ENCODE data around the gene EXOSC2. TPM values are rescaled to one million over a fixed set of nuclear protein-coding genes. Genes with fewer than 3 reads are reported as not detected.

Gene EXOSC2
- polyA plus RNA-seq, 1 donor (not counting 4 experiments of a cell fraction or from before 2014, with no cell fraction given): 37.5 TPM

DNA sequence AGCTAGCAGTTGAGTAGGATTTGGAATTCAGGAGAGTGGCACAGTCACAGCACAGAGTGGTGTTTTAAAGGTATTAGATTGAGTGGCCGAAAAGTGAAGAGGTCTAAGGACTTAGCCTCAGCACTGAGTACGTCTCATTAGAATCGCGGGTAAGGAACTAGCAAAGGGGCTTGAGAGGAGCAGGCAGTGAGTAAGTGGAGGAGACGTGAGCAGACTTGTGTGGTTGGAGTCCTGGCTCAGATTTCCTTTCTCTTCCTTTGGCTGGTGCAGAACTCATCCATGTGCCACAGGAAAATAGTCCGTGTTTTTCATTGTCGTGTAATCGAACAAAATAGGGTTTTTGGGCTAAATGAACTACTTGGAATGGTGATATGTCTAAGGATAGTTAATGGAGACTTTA is 3.4 kb downstream of the EXOSC2 start:
- no peaks in the 10 kb centered on the region for H3K9me3 ChIP-seq (ENCODE audit: control insufficient read depth, low read depth, low read length)
- peaks cover 19% of the 10 kb centered on the region for H3K4me1 ChIP-seq (ENCODE audit: control insufficient read depth, extremely low read depth, insufficient read depth, low read length)
- H3K9me1 ChIP-seq (ENCODE audit: control insufficient read depth, extremely low read depth, insufficient read depth, low read length): peaks cover 3% of the 10 kb centered on the region
- no peak overlapping the region for H3K9ac ChIP-seq (ENCODE audit: control insufficient read depth, extremely low read depth, insufficient read depth, low read length)
- TF ChIP-seq CTCF (optimal IDR thresholded peaks at IDR 0.05 in 1 of 3, IDR thresholded peaks at IDR 0.05 in 1 of 3, conservative IDR thresholded peaks at IDR 0.05 in 1 of 3; ENCODE audit: extremely low read depth in 1 of 3, insufficient read depth in 2 of 3, low read length in 3 of 3): no peak
- no peak for DNase-seq (ENCODE audit: low read depth, low spot score)
- H2AFZ ChIP-seq (ENCODE audit: control insufficient read depth, low read length): no peak overlapping the region
- FAIRE-seq: no peak
- H3K4me2 ChIP-seq (ENCODE audit: control insufficient read depth, extremely low read depth, insufficient read depth, low read depth, low read length): no peak overlapping the region
- H3K79me2 ChIP-seq (ENCODE audit: control insufficient read depth, insufficient read depth, low read length): peaks cover 47% of the 10 kb centered on the region
- H4K20me1 ChIP-seq (ENCODE audit: control insufficient read depth, extremely low read depth, insufficient read depth, low read length): peaks cover 20% of the 10 kb centered on the region
- H3K4me3 ChIP-seq (ENCODE audit: control insufficient read depth in 2 of 3, extremely low read depth in 1 of 3, insufficient read depth in 2 of 3, low read depth in 1 of 3, low read length in 3 of 3): no peak overlapping the region
- peaks cover 18 to 36% of the 10 kb centered on the region in 2 experiments for H3K36me3 ChIP-seq (ENCODE audit: control insufficient read depth in 2 of 2, extremely low read depth in 1 of 2, insufficient read depth in 2 of 2, low read length in 2 of 2)
- no peak overlapping the region for H3K27ac ChIP-seq (ENCODE audit: control insufficient read depth, insufficient read depth, low read length)
- no peaks in the 10 kb centered on the region for H3K27me3 ChIP-seq (ENCODE audit: control insufficient read depth, extremely low read depth, insufficient read depth, low read length)
- dilution Hi-C loops (cut with MboI; ENCODE audit: extremely low pct_ligation_motif_present, low sequenced_read_pairs): no loop called here

GRCh38 chr9:130698514-130698913 is 4.9 kb downstream of the EXOSC2 start:
- FAIRE-seq (no peak), DNase-seq (ENCODE audit: low read depth, low spot score) (no peak)
- no peak overlapping the region for H3K9ac ChIP-seq (ENCODE audit: control insufficient read depth, extremely low read depth, insufficient read depth, low read length)
- H3K9me3 ChIP-seq (ENCODE audit: control insufficient read depth, low read depth, low read length): no peaks in the 10 kb centered on the region
- H3K27me3 ChIP-seq (ENCODE audit: control insufficient read depth, extremely low read depth, insufficient read depth, low read length): no peaks in the 10 kb centered on the region
- H3K4me1 ChIP-seq (ENCODE audit: control insufficient read depth, extremely low read depth, insufficient read depth, low read length): peaks cover 15% of the 10 kb centered on the region
- no peak for TF ChIP-seq CTCF (optimal IDR thresholded peaks at IDR 0.05 in 1 of 3, IDR thresholded peaks at IDR 0.05 in 1 of 3, conservative IDR thresholded peaks at IDR 0.05 in 1 of 3; ENCODE audit: extremely low read depth in 1 of 3, insufficient read depth in 2 of 3, low read length in 3 of 3)
- no peak for TF ChIP-seq EZH2 (IDR thresholded peaks at IDR 0.05; ENCODE audit: low read length)
- H3K79me2 ChIP-seq (ENCODE audit: control insufficient read depth, insufficient read depth, low read length): peaks cover 47% of the 10 kb centered on the region
- peaks cover 3% of the 10 kb centered on the region for H3K9me1 ChIP-seq (ENCODE audit: control insufficient read depth, extremely low read depth, insufficient read depth, low read length)
- peaks cover 20% of the 10 kb centered on the region for H4K20me1 ChIP-seq (ENCODE audit: control insufficient read depth, extremely low read depth, insufficient read depth, low read length)
- H3K4me3 ChIP-seq (ENCODE audit: control insufficient read depth in 2 of 3, extremely low read depth in 1 of 3, insufficient read depth in 2 of 3, low read depth in 1 of 3, low read length in 3 of 3): no peak overlapping the region
- H2AFZ ChIP-seq (ENCODE audit: control insufficient read depth, low read length): no peak overlapping the region
- no peak overlapping the region for H3K27ac ChIP-seq (ENCODE audit: control insufficient read depth, insufficient read depth, low read length)
- dilution Hi-C loops (cut with MboI; ENCODE audit: extremely low pct_ligation_motif_present, low sequenced_read_pairs): no loop called here
- peaks cover 23 to 47% of the 10 kb centered on the region in 2 experiments for H3K36me3 ChIP-seq (ENCODE audit: control insufficient read depth in 2 of 2, extremely low read depth in 1 of 2, insufficient read depth in 2 of 2, low read length in 2 of 2)
- H3K4me2 ChIP-seq (ENCODE audit: control insufficient read depth, extremely low read depth, insufficient read depth, low read depth, low read length): no peak overlapping the region

Data from keratinocyte (primary cell).